Measurements from ENCODE around the gene SHISAL2A. TPM values are rescaled to one million over a fixed set of nuclear protein-coding genes. Genes with fewer than 3 reads are reported as not detected.
"Not testable (repeated sequence)": the region's sequence is repeated elsewhere in the genome, so short reads cannot be mapped to it uniquely, and the experiment has no call there.

Gene SHISAL2A
- total and polyA plus RNA-seq, 2 donors (not counting 1 experiment from before 2014, with no cell fraction given) = not detected

GRCh38 chr1:52686830-52687229 lies 53.9 kb downstream of the SHISAL2A start:
- no peaks in the 10 kb centered on the region for H3K9me3 ChIP-seq (ENCODE audit: control insufficient read depth, insufficient read depth, low read depth, low read length)
- H3K4me3 ChIP-seq (replicated peaks in 1 of 4; ENCODE audit: control extremely low read depth in 1 of 4, insufficient read depth in 1 of 4, low read depth in 3 of 4, low read length in 4 of 4) = no peak overlapping the region
- no peak for DNase-seq (ENCODE audit: low read depth in 2 of 2)
- H3K4me1 ChIP-seq (ENCODE audit: control insufficient read depth, extremely low read depth, insufficient read depth, low read length) = no peaks in the 10 kb centered on the region
- no peaks in the 10 kb centered on the region for H3K27me3 ChIP-seq (ENCODE audit: control insufficient read depth, insufficient read depth, low read length)
- TF ChIP-seq CTCF (conservative IDR thresholded peaks at IDR 0.05 in 1 of 2, IDR thresholded peaks at IDR 0.05 in 1 of 2; ENCODE audit: low read depth in 1 of 2, low read length in 2 of 2) (no peak), EZH2 (IDR thresholded peaks at IDR 0.05; ENCODE audit: low read length, missing control alignments) (no peak)
- no peak overlapping the region for H3K27ac ChIP-seq (ENCODE audit: insufficient read depth, low read length)
- no peaks in the 10 kb centered on the region for H3K79me2 ChIP-seq (ENCODE audit: control insufficient read depth, insufficient read depth, low read length)
- H4K20me1 ChIP-seq (ENCODE audit: control insufficient read depth, extremely low read depth, insufficient read depth, low read length) = no peaks in the 10 kb centered on the region
- peaks cover 4% of the 10 kb centered on the region for H3K36me3 ChIP-seq (ENCODE audit: control insufficient read depth, insufficient read depth, low read length)
- no peak overlapping the region for H3K9ac ChIP-seq (ENCODE audit: insufficient read depth, low read length)
- no peak overlapping the region for H2AFZ ChIP-seq (ENCODE audit: low read length)
- H3K4me2 ChIP-seq (ENCODE audit: extremely low read depth, insufficient read depth, low read length) = no peak overlapping the region

DNA sequence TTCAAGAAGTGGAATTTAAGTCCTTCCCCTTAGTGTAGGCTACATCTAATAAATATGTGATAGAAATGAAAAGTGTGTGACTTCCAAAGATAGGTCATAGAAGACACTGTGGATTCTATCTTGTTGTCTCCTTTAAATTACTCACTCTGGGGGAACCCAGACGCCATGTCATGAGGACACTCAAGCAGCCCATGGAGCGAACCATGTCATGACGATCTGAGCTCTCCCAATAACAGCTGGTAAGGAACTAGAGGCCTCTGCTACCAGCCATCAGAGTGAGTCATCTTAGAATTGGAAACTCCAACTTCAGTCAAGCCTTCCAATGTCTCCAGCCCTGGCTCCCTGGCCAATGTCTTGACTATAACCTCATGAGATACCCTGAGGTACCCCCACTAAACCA lies 58.9 kb downstream of the SHISAL2A start:
- Histone ChIP-seq H3K9ac (ENCODE audit: insufficient read depth, low read length) (no peak overlapping the region), H3K4me1 (ENCODE audit: control insufficient read depth, extremely low read depth, insufficient read depth, low read length) (peaks cover 2% of the 10 kb centered on the region), H3K27me3 (ENCODE audit: control insufficient read depth, insufficient read depth, low read length) (no peaks in the 10 kb centered on the region), H3K79me2 (ENCODE audit: control insufficient read depth, insufficient read depth, low read length) (peaks cover 26% of the 10 kb centered on the region), H4K20me1 (ENCODE audit: control insufficient read depth, extremely low read depth, insufficient read depth, low read length) (no peaks in the 10 kb centered on the region), H3K27ac (ENCODE audit: insufficient read depth, low read length) (no peak overlapping the region), H3K9me3 (ENCODE audit: control insufficient read depth, insufficient read depth, low read depth, low read length) (no peaks in the 10 kb centered on the region), H3K4me2 (ENCODE audit: extremely low read depth, insufficient read depth, low read length) (no peak overlapping the region), H2AFZ (ENCODE audit: low read length) (no peak overlapping the region), H3K36me3 (ENCODE audit: control insufficient read depth, insufficient read depth, low read length) (peaks cover 6% of the 10 kb centered on the region), H3K4me3 (replicated peaks in 1 of 4; ENCODE audit: control extremely low read depth in 1 of 4, insufficient read depth in 1 of 4, low read depth in 3 of 4, low read length in 4 of 4) (no peak overlapping the region)
- TF ChIP-seq CTCF (conservative IDR thresholded peaks at IDR 0.05 in 1 of 2, IDR thresholded peaks at IDR 0.05 in 1 of 2; ENCODE audit: low read depth in 1 of 2, low read length in 2 of 2) (no peak), EZH2 (IDR thresholded peaks at IDR 0.05; ENCODE audit: low read length, missing control alignments) (no peak)
- DNase-seq (ENCODE audit: low read depth in 2 of 2) = no peak

GRCh38 chr1:52692697-52693096 lies 59.7 kb downstream of the SHISAL2A start:
- Histone ChIP-seq H4K20me1 (ENCODE audit: control insufficient read depth, extremely low read depth, insufficient read depth, low read length) (no peaks in the 10 kb centered on the region), H3K27me3 (ENCODE audit: control insufficient read depth, insufficient read depth, low read length) (no peaks in the 10 kb centered on the region), H3K9ac (ENCODE audit: insufficient read depth, low read length) (no peak overlapping the region), H3K4me3 (replicated peaks in 1 of 4; ENCODE audit: control extremely low read depth in 1 of 4, insufficient read depth in 1 of 4, low read depth in 3 of 4, low read length in 4 of 4) (no peak overlapping the region), H3K4me1 (ENCODE audit: control insufficient read depth, extremely low read depth, insufficient read depth, low read length) (peaks cover 2% of the 10 kb centered on the region), H3K9me3 (ENCODE audit: control insufficient read depth, insufficient read depth, low read depth, low read length) (no peaks in the 10 kb centered on the region), H3K36me3 (ENCODE audit: control insufficient read depth, insufficient read depth, low read length) (peaks cover 6% of the 10 kb centered on the region), H3K79me2 (ENCODE audit: control insufficient read depth, insufficient read depth, low read length) (peaks cover 31% of the 10 kb centered on the region), H3K27ac (ENCODE audit: insufficient read depth, low read length) (no peak overlapping the region), H3K4me2 (ENCODE audit: extremely low read depth, insufficient read depth, low read length) (no peak overlapping the region), H2AFZ (ENCODE audit: low read length) (no peak overlapping the region)
- no peak for DNase-seq (ENCODE audit: low read depth in 2 of 2)
- TF ChIP-seq CTCF (conservative IDR thresholded peaks at IDR 0.05 in 1 of 2, IDR thresholded peaks at IDR 0.05 in 1 of 2; ENCODE audit: low read depth in 1 of 2, low read length in 2 of 2) (no peak), EZH2 (IDR thresholded peaks at IDR 0.05; ENCODE audit: low read length, missing control alignments) (no peak)

- not testable (repeated sequence) for H3K9me3 ChIP-seq (ENCODE audit: control insufficient read depth, insufficient read depth, low read depth, low read length); H3K4me1 ChIP-seq (ENCODE audit: control insufficient read depth, extremely low read depth, insufficient read depth, low read length); H3K36me3 ChIP-seq (ENCODE audit: control insufficient read depth, insufficient read depth, low read length); H4K20me1 ChIP-seq (ENCODE audit: control insufficient read depth, extremely low read depth, insufficient read depth, low read length); H3K27ac ChIP-seq (ENCODE audit: insufficient read depth, low read length); H3K9ac ChIP-seq (ENCODE audit: insufficient read depth, low read length); H3K27me3 ChIP-seq (ENCODE audit: control insufficient read depth, insufficient read depth, low read length); H2AFZ ChIP-seq (ENCODE audit: low read length); H3K4me3 ChIP-seq (replicated peaks in 1 of 4; ENCODE audit: control extremely low read depth in 1 of 4, insufficient read depth in 1 of 4, low read depth in 3 of 4, low read length in 4 of 4); DNase-seq (ENCODE audit: low read depth in 2 of 2); H3K4me2 ChIP-seq (ENCODE audit: extremely low read depth, insufficient read depth, low read length)
- H3K79me2 ChIP-seq (ENCODE audit: control insufficient read depth, insufficient read depth, low read length) = peaks cover 32% of the 10 kb centered on the region
Measured at GRCh38 chr1:52693351-52693750, 60.4 kb downstream of the SHISAL2A start.

All from fibroblast of lung (primary cell).